HepG2 (cell line): ENCODE results near the gene DSCAM.

Source experiments
- ARHGAP35 ChIP-seq: sonication (generic); formaldehyde crosslinking; IDR thresholded peaks from 2 replicates; pipeline ENCODE4 v1.9.0; 2022; ENCODE audit warnings: mild to moderate bottlenecking, inconsistent platforms, moderate library complexity, missing genetic modification reagents, borderline replicate concordance
- CCAR2 ChIP-seq: fragments of 200-400 bp; formaldehyde crosslinking; optimal IDR thresholded peaks from 2 replicates; pipeline ENCODE3; 2018; ENCODE audit warnings: low read depth, mild to moderate bottlenecking, low read length, moderate library complexity
- CHD2 ChIP-seq: IDR thresholded peaks from 2 replicates; pipeline ENCODE4 v1.6.1; 2011; ENCODE audit warnings: low read depth, low read length, improper control_type of control experiment
- CTCF ChIP-seq: sonication (generic); formaldehyde crosslinking; IDR thresholded peaks from 2 replicates; pipeline ENCODE4 v1.5.0; 2020; ENCODE audit warnings: mild to moderate bottlenecking, missing genetic modification reagents, moderate library complexity
- EHMT2 ChIP-seq: fragments of 200-600 bp; sonication (generic); IDR thresholded peaks from 2 replicates; pipeline ENCODE4 v1.7.0; 2017; ENCODE audit warnings: antibody characterized with exemption, low read depth, low read length, borderline replicate concordance
- NCOA1 ChIP-seq: sonication (generic); formaldehyde crosslinking; IDR thresholded peaks from 2 replicates; pipeline ENCODE4 v1.9.0; 2021; ENCODE audit warnings: missing genetic modification reagents
- SMAD1 ChIP-seq: sonication (generic); formaldehyde crosslinking; IDR thresholded peaks from 2 replicates; pipeline ENCODE4 v1.4.0; 2020; ENCODE audit warnings: missing genetic modification reagents, low read depth, mild to moderate bottlenecking, borderline replicate concordance
- USF2 ChIP-seq, 2 experiments: sonication (generic) in 1 of 2; formaldehyde crosslinking in 1 of 2; IDR thresholded peaks; 2 replicates each; pipeline versions ENCODE4 v1.5.1 to v1.6.1; 2011 to 2020; ENCODE audit warnings: borderline replicate concordance in 1 of 2, low read depth in 1 of 2, low read length in 1 of 2, mild to moderate bottlenecking in 1 of 2, missing genetic modification reagents in 1 of 2, moderate library complexity in 1 of 2
- ZBTB39 ChIP-seq: sonication (generic); formaldehyde crosslinking; IDR thresholded peaks from 2 replicates; pipeline ENCODE4 v1.5.0; 2020; ENCODE audit warnings: missing genetic modification reagents
- ZNF10 ChIP-seq: sonication (generic); formaldehyde crosslinking; IDR thresholded peaks from 2 replicates; pipeline ENCODE4 v1.4.0; 2020; ENCODE audit warnings: mild to moderate bottlenecking, low read depth, missing genetic modification reagents, borderline replicate concordance

- TF ChIP-seq CCAR2 (no peak), CTCF (no peak), USF2 (IDR thresholded peaks at IDR 0.05; ENCODE audit: low read depth, low read length) (no peak), USF2 (CRISPR knock-in tag; IDR thresholded peaks at IDR 0.05; ENCODE audit: borderline replicate concordance) (no peak), ZNF10 (CRISPR knock-in tag) (no peak), NCOA1 (CRISPR knock-in tag) (no peak), ARHGAP35 (CRISPR knock-in tag) (no peak), SMAD1 (no peak), EHMT2 (no peak), CHD2 (no peak), ZBTB39 (no peak)
Observed at GRCh38 chr21:40647706-40648105, 199.3 kb downstream of the DSCAM start.
